Activated CD4-positive, CD25-positive, alpha-beta regulatory T cell treated with anti-CD3 and anti-CD28 coated beads, Interleukin-2, amount 50 U/mL, for 72 hours (primary cell): Measurements from ENCODE around the gene CARMIL1.
A peak's percentile ranks its signal among the peaks of the same experiment; 100 is the strongest.

Source experiments
- DNase-seq: peaks from one replicate; pipeline ENCODE4 v3.0.0; 2021

The CARMIL1 gene

DNA sequence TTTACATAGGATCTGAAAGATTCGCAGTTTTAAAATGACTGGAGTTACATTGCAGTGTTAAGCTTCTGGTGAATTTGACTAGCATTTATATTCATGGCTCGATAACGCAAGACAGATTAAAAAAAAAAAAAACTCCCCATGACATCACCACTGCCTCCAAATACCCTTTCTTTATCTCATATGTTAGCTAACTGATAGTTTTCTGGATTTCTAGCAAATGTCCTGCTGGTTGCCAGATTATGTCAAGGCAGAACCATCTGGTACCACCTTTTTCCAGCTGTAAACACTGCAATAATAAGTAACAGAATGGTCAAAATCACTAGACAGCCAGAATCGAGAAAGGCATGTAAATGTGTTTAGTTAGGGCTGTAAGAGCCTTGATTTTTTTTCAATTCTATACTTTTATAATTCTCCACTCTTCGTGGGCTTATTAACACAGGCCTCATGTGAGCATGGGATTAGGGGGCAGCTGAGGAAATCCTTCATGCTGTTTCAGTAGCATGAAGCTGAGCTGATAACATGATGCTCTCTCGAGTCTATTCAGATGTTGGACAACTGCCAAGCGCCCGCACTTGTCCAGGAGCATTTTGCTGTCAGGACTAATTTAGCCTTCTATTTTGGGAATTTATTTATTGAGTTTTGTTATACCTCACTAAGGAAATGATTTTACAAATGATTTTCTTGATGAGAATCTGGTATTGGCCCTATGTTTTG is 206.8 kb downstream of the CARMIL1 start:
- no peak for DNase-seq

GRCh38 chr6:25486550-25486949 is 207.4 kb downstream of the CARMIL1 start:
- no peak for DNase-seq

DNA sequence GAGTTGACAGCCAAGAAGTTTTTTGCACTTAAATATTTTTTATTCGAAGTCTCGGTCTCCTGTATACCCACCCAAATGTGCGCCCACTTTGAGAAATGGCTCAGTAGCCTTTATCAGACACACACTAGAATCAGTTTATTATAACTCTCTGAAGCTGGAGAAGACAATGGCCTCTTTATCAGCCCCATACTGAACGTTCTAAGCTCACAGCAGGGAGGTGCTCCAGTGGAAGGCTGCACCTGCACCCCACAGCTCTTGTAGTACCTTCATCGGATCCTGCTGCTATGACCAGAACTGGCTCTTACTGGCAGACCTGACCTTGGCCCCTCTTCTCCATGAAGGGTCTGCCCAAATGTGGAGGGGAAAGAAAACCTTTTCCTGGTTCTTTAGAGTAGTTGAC is 207.8 kb downstream of the CARMIL1 start:
- DNase-seq: no peak

- no peak for DNase-seq
Observed at GRCh38 chr6:25488156-25488555, 209.0 kb downstream of the CARMIL1 start.

- no peak for DNase-seq
Observed at GRCh38 chr6:25489399-25489798, 210.2 kb downstream of the CARMIL1 start.

DNA sequence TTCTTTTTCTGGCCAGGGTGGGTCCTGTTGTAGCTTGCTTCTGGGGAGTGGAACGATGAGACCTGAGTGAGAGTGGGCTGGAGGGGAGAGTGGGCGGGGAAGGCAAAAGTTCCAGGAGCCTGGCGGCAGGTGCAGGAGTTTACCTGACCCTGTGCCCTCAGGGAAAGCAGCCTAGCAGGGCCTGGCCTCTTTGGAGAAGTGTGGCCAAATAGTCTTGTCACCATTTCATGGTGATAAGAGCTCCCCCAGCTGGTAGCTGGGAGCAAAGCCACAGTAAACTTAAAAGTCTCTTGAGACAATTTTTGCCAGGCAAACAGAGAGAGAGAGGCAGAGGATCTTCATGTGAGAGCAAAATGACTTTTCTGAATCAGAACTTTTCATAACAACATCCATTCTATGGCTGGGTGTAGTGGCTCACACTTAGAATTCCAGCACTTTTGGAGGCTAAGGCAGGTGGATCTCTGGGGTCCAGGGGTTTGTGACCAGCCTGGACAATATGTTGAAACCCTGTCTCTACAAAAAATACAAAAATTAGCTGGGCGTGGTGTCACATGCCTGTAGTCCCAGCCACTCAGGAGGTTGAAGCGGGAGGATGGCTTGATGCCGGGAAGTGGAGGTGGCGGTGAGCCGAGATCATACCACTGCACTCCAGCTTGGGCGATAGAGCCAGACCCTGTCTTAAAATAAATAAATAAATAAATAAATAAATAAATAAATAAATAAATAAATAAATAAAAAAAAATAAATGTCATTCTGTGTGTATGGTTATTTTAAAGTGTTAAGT is 211.0 kb downstream of the CARMIL1 start:
- peak; percentile 58 for DNase-seq

DNA sequence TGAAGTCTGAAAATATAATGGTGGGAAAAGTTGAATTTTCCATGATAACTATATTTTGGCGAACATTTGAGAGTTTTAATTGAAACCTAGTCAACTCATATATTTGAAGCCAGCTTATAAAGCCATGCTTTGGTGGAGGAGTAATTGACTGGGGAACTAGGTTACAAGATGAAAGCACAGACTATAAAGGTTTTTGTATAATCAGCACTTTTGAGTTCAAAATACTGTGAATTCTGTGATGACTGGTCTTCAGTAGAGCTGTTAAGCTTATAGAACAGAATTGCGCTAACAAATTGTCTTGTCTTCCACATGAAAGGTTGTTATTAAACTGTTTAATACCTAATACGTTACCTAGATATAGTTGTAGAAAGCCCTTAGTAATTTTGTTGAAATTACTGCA is 213.8 kb downstream of the CARMIL1 start:
- no peak for DNase-seq

GRCh38 chr6:25494469-25494868 is 215.3 kb downstream of the CARMIL1 start:
- DNase-seq: no peak

DNA sequence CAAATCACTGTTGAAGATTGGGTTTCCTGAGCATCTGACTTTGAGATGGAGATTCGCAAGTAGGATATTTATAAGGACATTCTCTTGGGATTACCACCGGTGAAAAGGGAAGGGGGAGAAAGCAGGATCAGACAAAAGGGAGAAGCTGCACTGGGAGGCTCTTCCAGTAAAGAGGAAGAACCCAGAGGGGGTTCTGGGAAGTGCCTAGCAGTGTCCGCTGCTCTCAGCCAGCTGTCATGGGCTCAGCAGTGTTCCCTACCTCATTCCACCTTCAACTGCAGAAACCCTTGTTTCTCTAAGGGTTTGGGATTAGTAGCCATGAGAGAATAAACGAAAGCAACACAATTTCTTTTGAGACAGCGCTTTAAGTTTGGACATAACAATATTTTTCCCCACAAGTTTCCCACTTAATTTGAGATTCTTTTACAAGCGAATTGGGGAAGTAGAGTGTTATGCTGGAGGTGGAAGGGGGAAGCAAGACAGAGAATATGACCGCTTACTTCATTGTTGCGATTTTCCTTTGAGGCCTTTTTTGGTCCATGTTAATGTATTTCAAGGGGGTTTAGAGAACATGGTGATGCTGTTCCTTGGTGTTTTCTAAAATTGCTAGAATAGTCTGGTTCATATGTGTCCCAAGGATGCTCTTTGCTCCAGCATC is 218.3 kb downstream of the CARMIL1 start:
- DNase-seq: no peak

- no peak for DNase-seq
Observed at GRCh38 chr6:25498505-25498904, 219.3 kb downstream of the CARMIL1 start.

- DNase-seq: no peak
Observed at GRCh38 chr6:25499615-25500235, 220.6 kb downstream of the CARMIL1 start.

- DNase-seq: no peak
Observed at GRCh38 chr6:25503686-25504085, 224.5 kb downstream of the CARMIL1 start.

DNA sequence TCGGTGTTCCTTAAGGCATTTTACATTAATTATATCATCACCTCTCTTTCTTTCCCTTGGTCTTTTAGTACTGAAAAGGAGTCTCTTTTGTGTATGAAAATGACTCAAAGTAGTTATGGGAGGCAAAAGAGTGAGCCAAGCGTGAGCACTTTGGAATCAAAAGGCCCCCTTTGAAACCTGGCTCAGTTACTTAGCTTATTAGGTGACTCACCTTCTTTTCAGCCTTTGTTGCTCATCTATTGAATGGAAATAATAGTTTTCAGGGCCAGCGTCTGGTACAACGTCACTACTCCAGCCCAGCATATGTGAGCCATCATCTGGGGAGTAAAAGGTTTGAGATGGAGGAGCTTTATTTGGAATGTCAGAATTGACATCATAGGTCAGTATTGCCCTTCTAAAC is 225.5 kb downstream of the CARMIL1 start:
- no peak for DNase-seq

GRCh38 chr6:25506020-25506419 is 226.8 kb downstream of the CARMIL1 start:
- DNase-seq: no peak

GRCh38 chr6:25508051-25508450 is 228.9 kb downstream of the CARMIL1 start:
- no peak for DNase-seq

DNA sequence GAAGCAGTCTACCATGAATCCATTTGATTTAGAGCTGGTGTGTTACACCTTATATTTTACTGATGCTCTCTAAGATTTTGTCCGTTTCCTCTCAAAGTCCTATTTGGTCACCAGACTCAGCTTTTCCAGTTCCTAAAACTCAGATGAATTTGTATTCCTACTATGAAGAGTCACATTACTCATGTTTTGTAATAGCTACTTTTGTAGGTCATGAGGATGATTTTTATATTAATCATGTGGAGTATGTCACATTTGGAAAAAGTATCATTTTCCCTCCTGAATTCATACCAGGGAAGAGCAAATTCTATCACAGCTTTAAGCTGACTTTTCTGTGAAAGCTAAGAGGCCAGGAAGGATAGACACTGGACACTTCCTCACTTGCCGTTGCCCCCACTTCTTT is 232.2 kb downstream of the CARMIL1 start:
- DNase-seq: no peak

DNA sequence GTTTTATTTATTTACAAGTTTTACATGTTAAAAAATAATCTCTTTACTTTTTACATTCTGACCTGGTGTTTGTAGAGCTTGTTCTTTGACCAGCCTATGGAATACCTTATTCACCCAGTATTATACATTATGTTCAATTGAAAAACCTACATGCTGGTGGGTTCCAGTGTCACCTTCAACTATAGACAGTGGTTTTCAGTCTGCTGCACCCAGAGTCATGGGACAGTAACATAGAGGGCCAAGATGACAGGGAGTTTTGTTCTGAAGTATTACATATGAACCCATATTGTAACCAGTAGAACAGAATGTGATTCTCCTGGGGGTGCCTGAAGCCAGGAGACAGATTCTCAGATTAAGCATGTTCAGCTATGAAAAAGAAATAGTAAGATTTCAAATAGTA is 233.4 kb downstream of the CARMIL1 start:
- DNase-seq: no peak

GRCh38 chr6:25519856-25520255 is 240.7 kb downstream of the CARMIL1 start:
- no peak for DNase-seq

DNA sequence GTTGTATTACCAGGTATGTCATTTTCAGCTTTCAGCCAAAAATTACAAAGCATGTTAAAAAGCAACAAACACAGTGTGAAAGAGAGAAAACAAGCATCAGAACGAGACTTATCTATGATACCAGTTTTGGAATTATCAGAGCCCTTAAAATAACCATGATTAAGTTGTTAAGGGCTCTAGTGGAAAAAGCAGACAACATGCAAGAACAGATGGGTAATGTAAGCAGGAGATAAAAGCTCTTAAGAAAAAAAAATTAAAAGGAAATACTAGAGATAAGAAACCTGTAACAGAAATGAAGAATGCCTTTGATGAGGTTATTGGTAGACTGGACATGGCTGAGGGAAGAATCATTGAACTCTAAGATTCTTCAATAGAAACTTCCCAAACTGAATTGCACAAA is 245.4 kb downstream of the CARMIL1 start:
- DNase-seq: no peak

GRCh38 chr6:25525078-25525477 is 245.9 kb downstream of the CARMIL1 start:
- no peak for DNase-seq

DNA sequence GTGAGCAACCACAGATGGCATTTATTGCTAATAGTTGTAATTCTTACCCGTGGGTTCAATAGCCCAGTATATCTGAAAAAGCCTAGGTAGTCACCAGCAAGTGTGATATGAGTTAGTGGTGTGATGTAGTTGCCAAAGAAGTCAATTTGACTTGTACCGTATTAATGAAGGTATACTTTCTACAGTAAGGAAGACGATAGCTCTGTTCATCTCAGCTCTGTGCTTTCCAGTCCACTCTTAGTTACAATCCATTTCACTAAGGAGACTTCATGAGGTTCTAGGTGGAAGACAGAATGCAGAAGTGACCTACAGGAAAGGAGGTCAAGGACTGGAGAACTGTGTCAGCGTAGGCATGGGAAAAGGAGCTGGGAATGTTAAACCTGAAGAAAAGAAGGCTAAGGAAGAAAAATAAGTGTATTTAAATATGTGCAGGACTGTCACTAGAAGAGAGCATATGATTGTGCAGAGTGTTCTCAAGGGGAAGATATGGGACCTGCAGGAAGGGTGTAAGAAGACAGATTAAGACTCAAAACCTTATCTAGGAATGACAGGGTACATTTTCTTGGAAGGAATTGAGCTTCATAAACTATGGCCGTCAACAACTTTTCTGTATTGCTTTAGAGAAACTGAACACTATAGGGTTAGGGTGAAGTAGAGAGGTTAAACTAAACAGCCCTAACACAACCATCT is 255.9 kb downstream of the CARMIL1 start:
- no peak for DNase-seq

- DNase-seq: no peak
Observed at GRCh38 chr6:25535632-25536225, 256.6 kb downstream of the CARMIL1 start.

DNA sequence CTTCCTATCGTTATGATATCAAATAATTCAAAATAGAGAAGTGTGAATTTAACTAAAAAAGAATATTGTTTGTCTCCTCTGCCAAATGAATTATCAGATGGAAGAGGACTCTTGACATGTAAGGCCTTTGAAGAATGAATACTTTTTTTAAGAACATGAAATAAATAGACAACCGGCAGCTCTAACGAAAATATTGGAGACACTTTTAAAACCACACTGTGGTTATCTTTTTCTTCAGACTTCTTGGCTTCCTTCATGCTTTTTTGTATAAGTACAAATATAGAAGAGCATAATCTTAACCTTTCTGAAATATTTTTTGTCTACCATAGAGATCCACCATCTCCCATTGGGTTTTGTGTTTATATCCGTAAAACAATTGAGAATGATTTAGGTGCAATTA is 257.6 kb downstream of the CARMIL1 start:
- DNase-seq: no peak
